Transverse colon (tissue), 4 donors: ENCODE results near the gene DCTD. TPM values are rescaled to one million over a fixed set of nuclear protein-coding genes. Genes with fewer than 3 reads are reported as not detected.

Experiments used
- DNase-seq: peaks from one replicate; pipeline ENCODE4 v3.0.0-alpha.2; 2019
- H3K27ac ChIP-seq, 4 donors: fragments of 200-600 bp; sonication (generic); 2 replicates each; pipeline ENCODE4 v1.5.1; 2016 to 2018; ENCODE audit warnings: inconsistent platforms in 4 of 4
- H3K27me3 ChIP-seq: fragments of 200-600 bp; sonication (generic); 2 replicates; pipeline ENCODE4 v1.5.1; 2017; ENCODE audit warnings: inconsistent platforms
- H3K36me3 ChIP-seq, 4 donors: fragments of 200-600 bp; sonication (generic); 2 replicates each; pipeline ENCODE4 v1.5.1; 2017 to 2019; ENCODE audit warnings: inconsistent platforms in 4 of 4
- H3K4me1 ChIP-seq, 4 donors: fragments of 200-600 bp; sonication (generic); 2 replicates each; pipeline ENCODE4 v1.5.1; 2017 to 2020; ENCODE audit warnings: inconsistent platforms in 4 of 4
- H3K4me3 ChIP-seq, 4 donors: fragments of 200-600 bp; sonication (generic); 1 replicate in 1 of 4; 2 replicates in 3 of 4; pipeline versions ENCODE4 v1.5.1 to v1.6.1; 2017 to 2019; ENCODE audit warnings: inconsistent platforms in 4 of 4
- H3K9me3 ChIP-seq, 2 donors: fragments of 200-600 bp; sonication (generic); 2 replicates each; pipeline ENCODE4 v1.5.1; 2017 to 2019; ENCODE audit warnings: inconsistent platforms in 2 of 2
- EP300 ChIP-seq: sonication (generic); formaldehyde crosslinking; IDR thresholded peaks from one replicate; pipeline ENCODE4 v1.6.1; 2017; ENCODE audit warnings: antibody characterized with exemption, low read depth
- POLR2A ChIP-seq: fragments of 450-650 bp; IDR thresholded peaks from one replicate; pipeline ENCODE4 v1.6.1; 2016; ENCODE audit warnings: antibody characterized with exemption, mild to moderate bottlenecking, moderate library complexity
- POLR2AphosphoS5 ChIP-seq, 3 donors: sonication (generic); formaldehyde crosslinking; IDR thresholded peaks; one replicate each; pipeline ENCODE4 v1.6.1; 2016; ENCODE audit warnings: antibody characterized with exemption in 3 of 3
- WGBS, 2 donors: methylation state at CpG; one replicate each; pipeline ENCODE4 v1.1.5; 2018; ENCODE audit warnings: low coverage in 1 of 2; 5-methylcytosine and 5-hydroxymethylcytosine counted together
- in situ Hi-C, 4 donors: fragments of 200-750 bp; cut with MboI; loops; one replicate each; pipeline versions ENCODE4 v1.15.0 to v1.15.1; 2017; ENCODE audit warnings: low sequenced_read_pairs in 3 of 4, low pct_ligation_motif_present in 1 of 4, low pct_unique_long_range_greater_than_20kb in 1 of 4
- intact Hi-C: fragments of 100-400 bp; cut with DNase I; formaldehyde crosslinking; loops from one replicate; pipeline ENCODE4 v1.15.1; 2023; ENCODE audit warnings: low total_unique reads
- total RNA-seq, 4 donors: library from RNA; depleted of rRNA; stranded (reverse); fragments of >200 nt; gene quantifications; one replicate each; pipeline ENCODE4 v1.1.0, GENCODE V29; 2016
- TF ChIP-seq, protein P1 (sequence below), 5 experiments: fragments of 200-600 bp in 3 of 5; fragments of 450-650 bp in 2 of 5; sonication (generic) in 3 of 5; IDR thresholded peaks; 1 replicate in 2 of 5; 2 replicates in 3 of 5; pipeline ENCODE4 v1.5.1; 2016 to 2017; ENCODE audit warnings: antibody characterized with exemption in 5 of 5, inconsistent platforms in 3 of 5, mild to moderate bottlenecking in 2 of 5, moderate library complexity in 1 of 5

Gene DCTD
- total RNA-seq, 4 donors from 2014 or later = 3.4 to 35.9 (median 24.9) TPM

DNA sequence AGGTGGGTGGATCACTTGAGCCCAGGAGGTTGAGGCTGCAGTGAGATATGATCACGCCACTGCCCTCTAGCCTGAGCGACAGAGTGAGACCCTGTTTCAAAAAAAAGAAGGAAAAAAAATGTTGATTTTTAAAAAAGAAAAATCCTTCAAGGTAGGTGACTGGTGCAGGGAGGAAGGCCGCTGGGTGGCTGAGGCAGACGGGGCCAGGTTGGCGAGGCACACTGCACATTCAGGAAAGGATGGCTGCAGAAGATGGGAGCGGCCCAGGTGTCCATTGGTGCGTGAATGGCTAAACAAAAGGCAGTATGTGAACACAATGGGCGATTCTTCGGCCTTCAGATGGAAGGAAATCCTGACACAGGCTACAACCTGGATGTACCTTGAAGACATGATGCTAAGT is 30.4 kb downstream of the DCTD start:
- Histone ChIP-seq H3K4me3 (no peak overlapping the region), H3K4me1 (no peaks in the 10 kb centered on the region), H3K27ac (no peak overlapping the region), H3K9me3 (peaks cover 0 to 6% of the 10 kb centered on the region in 2 donors), H3K36me3 (peaks cover 0 to 44% (median 7%) of the 10 kb centered on the region in 4 donors), H3K27me3 (no peaks in the 10 kb centered on the region)
- intact Hi-C loops (no loop called here), in situ Hi-C loops (no loop called here)
- TF ChIP-seq POLR2A = no peak
- no peak for TF ChIP-seq EP300
- TF ChIP-seq, protein P1, sequence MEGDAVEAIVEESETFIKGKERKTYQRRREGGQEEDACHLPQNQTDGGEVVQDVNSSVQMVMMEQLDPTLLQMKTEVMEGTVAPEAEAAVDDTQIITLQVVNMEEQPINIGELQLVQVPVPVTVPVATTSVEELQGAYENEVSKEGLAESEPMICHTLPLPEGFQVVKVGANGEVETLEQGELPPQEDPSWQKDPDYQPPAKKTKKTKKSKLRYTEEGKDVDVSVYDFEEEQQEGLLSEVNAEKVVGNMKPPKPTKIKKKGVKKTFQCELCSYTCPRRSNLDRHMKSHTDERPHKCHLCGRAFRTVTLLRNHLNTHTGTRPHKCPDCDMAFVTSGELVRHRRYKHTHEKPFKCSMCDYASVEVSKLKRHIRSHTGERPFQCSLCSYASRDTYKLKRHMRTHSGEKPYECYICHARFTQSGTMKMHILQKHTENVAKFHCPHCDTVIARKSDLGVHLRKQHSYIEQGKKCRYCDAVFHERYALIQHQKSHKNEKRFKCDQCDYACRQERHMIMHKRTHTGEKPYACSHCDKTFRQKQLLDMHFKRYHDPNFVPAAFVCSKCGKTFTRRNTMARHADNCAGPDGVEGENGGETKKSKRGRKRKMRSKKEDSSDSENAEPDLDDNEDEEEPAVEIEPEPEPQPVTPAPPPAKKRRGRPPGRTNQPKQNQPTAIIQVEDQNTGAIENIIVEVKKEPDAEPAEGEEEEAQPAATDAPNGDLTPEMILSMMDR (IDR thresholded peaks at IDR 0.05) = no peak
- WGBS, 2 donors = 97 to 100% methylated on average over 8 to 9 of the region's 9 CpGs
- no peak for DNase-seq

- in situ Hi-C loops (no loop called here), intact Hi-C loops (no loop called here)
- Histone ChIP-seq H3K4me3 (no peak overlapping the region), H3K27ac (no peak overlapping the region), H3K27me3 (no peaks in the 10 kb centered on the region), H3K36me3 (peaks cover 0 to 40% (median 4%) of the 10 kb centered on the region in 4 donors), H3K4me1 (no peaks in the 10 kb centered on the region), H3K9me3 (peaks cover 0 to 6% of the 10 kb centered on the region in 2 donors)
- 85 to 87% methylated on average over 4 to 6 of the region's 6 CpGs for WGBS, 2 donors
- TF ChIP-seq POLR2AphosphoS5 (IDR thresholded peaks at IDR 0.05) = no peak
- TF ChIP-seq POLR2A = no peak
- no peak for TF ChIP-seq EP300
- TF ChIP-seq, protein P1 (IDR thresholded peaks at IDR 0.05) = no peak
- no peak for DNase-seq
Measured at GRCh38 chr4:182886205-182886604, 31.0 kb downstream of the DCTD start.

DNA sequence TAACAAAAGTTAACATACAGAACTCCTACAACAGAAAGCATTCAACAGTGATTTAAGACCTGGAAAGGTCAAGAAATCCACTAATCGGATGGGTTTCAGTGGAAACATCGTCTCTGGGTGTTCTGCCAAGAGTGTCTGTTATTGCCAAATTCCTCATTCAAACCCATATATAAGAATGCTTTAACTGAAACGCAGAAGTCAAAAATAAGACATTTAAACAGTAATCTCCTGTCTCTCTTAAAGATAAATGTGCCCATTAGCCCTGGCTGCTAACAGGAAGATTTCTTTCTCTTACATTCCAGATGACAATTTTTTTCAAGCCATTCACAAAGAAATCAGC is 31.5 kb downstream of the DCTD start:
- H3K36me3 ChIP-seq = peaks cover 0 to 35% (median 2%) of the 10 kb centered on the region in 4 donors
- in situ Hi-C loops = no loop called here
- H3K9me3 ChIP-seq = peaks cover 0 to 6% of the 10 kb centered on the region in 2 donors
- TF ChIP-seq POLR2AphosphoS5 (IDR thresholded peaks at IDR 0.05) (no peak), EP300 (no peak), POLR2A (no peak)
- TF ChIP-seq, protein P1 (IDR thresholded peaks at IDR 0.05) = no peak
- intact Hi-C loops = no loop called here
- no peak overlapping the region for H3K4me3 ChIP-seq
- whole genome bisulfite sequencing, 2 donors = 50 to 68% methylated on average over 1 to 3 of the region's 3 CpGs
- DNase-seq = no peak
- H3K4me1 ChIP-seq = no peaks in the 10 kb centered on the region
- no peaks in the 10 kb centered on the region for H3K27me3 ChIP-seq
- no peak overlapping the region for H3K27ac ChIP-seq

DNA sequence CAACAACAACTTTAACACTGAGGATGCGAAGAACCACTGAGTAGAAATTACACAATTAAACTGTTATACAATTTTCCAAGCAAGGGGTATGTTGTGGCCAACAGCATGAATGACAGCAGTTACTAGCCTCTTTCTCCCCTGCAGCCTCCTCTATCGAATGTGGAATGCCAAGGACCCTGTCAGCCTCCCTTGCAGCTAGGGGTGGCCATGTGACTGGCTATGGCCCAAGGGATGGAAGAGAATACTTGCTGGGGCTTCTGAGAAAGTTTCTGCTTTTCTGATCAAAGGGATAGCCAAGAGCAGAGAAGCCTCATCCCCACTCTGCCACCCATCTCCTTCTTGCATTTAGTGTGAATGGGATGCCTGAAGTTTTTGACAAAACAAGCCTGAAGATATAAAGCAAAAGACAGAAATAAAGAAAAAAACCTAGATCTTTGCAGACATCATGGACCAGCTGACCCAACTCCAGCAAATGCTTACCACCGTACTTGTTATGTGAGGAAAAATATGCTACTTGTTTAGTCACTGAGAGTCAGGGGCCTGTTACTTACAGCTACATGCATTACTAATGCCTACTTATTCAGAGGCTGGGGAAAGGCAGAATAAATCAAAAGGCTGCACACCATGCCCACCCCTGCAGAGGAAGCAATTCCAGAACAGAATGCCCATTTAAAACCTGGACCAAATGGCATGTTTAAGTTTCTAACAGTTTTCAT is 32.0 kb downstream of the DCTD start:
- DNase-seq = no peak
- H3K27me3 ChIP-seq = no peaks in the 10 kb centered on the region
- in situ Hi-C loops = no loop called here
- peaks cover 0 to 6% of the 10 kb centered on the region in 2 donors for H3K9me3 ChIP-seq
- no peak overlapping the region for H3K27ac ChIP-seq
- intact Hi-C loops = no loop called here
- no peak overlapping the region for H3K4me3 ChIP-seq
- no peak for TF ChIP-seq EP300
- TF ChIP-seq POLR2AphosphoS5 (IDR thresholded peaks at IDR 0.05) = no peak
- TF ChIP-seq POLR2A = no peak
- TF ChIP-seq, protein P1 (IDR thresholded peaks at IDR 0.05) = no peak
- H3K4me1 ChIP-seq = no peaks in the 10 kb centered on the region
- H3K36me3 ChIP-seq = peaks cover 0 to 30% (median 0%) of the 10 kb centered on the region in 4 donors
- 75 to 91% methylated on average over 2 to 3 of the region's 3 CpGs for WGBS, 2 donors
